Ishikawa (cell line): ENCODE results near the gene LIMK2.

Source experiments
- CEBPB ChIP-seq: IDR thresholded peaks from 2 replicates; pipeline ENCODE4 v1.6.1; 2012
- CREB1 ChIP-seq: IDR thresholded peaks from 2 replicates; pipeline ENCODE4 v1.6.1; 2012; ENCODE audit warnings: low read depth
- EGR1 ChIP-seq: IDR thresholded peaks from 2 replicates; pipeline ENCODE4 v1.6.1; 2012
- EP300 ChIP-seq: IDR thresholded peaks from 2 replicates; pipeline ENCODE4 v1.6.1; 2012; ENCODE audit warnings: borderline replicate concordance
- FOXM1 ChIP-seq: IDR thresholded peaks from 2 replicates; pipeline ENCODE4 v1.6.1; 2012; ENCODE audit warnings: low read depth, borderline replicate concordance
- NFIC ChIP-seq: IDR thresholded peaks from 2 replicates; pipeline ENCODE4 v1.6.1; 2012
- RAD21 ChIP-seq: IDR thresholded peaks from 2 replicates; pipeline ENCODE4 v1.6.1; 2012; ENCODE audit warnings: low read depth
- TAF1 ChIP-seq: IDR thresholded peaks from 2 replicates; pipeline ENCODE4 v1.6.1; 2012; ENCODE audit warnings: low read depth, mild to moderate bottlenecking
- TCF12 ChIP-seq: IDR thresholded peaks from 2 replicates; pipeline ENCODE4 v1.6.1; 2012; ENCODE audit warnings: low read depth
- TEAD4 ChIP-seq: IDR thresholded peaks from 2 replicates; pipeline ENCODE4 v1.6.1; 2012
- YY1 ChIP-seq: IDR thresholded peaks from 2 replicates; pipeline ENCODE4 v1.6.1; 2012; ENCODE audit warnings: low read depth
- ZBTB7A ChIP-seq: IDR thresholded peaks from 2 replicates; pipeline ENCODE4 v1.6.1; 2012; ENCODE audit warnings: low read depth
- TF ChIP-seq, protein P1 (sequence below): IDR thresholded peaks from 2 replicates; pipeline ENCODE4 v1.6.1; 2012; ENCODE audit warnings: low read depth, mild to moderate bottlenecking
- TF ChIP-seq, protein P2 (sequence below): IDR thresholded peaks from 2 replicates; pipeline ENCODE4 v1.6.1; 2012

DNA sequence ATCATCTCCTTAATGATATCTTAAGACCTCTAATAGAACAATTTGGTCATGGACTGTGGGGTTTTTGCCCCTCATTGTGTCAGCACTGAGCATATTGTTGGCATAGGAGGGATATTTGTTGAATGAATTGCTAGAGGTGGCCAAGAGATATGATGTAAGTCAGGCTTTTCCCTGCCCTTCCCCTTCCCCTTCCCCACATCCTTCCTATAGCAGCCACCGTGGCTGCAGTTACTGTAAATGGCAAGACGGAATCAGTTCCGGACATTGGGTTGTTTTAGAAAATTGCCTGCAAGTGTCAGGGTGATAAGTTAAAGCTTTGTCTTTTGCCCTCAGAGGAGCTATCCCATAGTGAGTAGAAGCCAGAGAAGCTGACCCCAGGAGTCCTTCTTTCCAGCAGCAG, 23.0 kb downstream of the LIMK2 start:
- no peak for TF ChIP-seq ZBTB7A
- TF ChIP-seq, protein P1, sequence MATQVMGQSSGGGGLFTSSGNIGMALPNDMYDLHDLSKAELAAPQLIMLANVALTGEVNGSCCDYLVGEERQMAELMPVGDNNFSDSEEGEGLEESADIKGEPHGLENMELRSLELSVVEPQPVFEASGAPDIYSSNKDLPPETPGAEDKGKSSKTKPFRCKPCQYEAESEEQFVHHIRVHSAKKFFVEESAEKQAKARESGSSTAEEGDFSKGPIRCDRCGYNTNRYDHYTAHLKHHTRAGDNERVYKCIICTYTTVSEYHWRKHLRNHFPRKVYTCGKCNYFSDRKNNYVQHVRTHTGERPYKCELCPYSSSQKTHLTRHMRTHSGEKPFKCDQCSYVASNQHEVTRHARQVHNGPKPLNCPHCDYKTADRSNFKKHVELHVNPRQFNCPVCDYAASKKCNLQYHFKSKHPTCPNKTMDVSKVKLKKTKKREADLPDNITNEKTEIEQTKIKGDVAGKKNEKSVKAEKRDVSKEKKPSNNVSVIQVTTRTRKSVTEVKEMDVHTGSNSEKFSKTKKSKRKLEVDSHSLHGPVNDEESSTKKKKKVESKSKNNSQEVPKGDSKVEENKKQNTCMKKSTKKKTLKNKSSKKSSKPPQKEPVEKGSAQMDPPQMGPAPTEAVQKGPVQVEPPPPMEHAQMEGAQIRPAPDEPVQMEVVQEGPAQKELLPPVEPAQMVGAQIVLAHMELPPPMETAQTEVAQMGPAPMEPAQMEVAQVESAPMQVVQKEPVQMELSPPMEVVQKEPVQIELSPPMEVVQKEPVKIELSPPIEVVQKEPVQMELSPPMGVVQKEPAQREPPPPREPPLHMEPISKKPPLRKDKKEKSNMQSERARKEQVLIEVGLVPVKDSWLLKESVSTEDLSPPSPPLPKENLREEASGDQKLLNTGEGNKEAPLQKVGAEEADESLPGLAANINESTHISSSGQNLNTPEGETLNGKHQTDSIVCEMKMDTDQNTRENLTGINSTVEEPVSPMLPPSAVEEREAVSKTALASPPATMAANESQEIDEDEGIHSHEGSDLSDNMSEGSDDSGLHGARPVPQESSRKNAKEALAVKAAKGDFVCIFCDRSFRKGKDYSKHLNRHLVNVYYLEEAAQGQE = no peak
- no peak for TF ChIP-seq CEBPB
- TF ChIP-seq EP300 = no peak
- TF ChIP-seq CREB1 = no peak
- TF ChIP-seq YY1 = no peak
- TF ChIP-seq TAF1 = no peak
- TF ChIP-seq, protein P2, sequence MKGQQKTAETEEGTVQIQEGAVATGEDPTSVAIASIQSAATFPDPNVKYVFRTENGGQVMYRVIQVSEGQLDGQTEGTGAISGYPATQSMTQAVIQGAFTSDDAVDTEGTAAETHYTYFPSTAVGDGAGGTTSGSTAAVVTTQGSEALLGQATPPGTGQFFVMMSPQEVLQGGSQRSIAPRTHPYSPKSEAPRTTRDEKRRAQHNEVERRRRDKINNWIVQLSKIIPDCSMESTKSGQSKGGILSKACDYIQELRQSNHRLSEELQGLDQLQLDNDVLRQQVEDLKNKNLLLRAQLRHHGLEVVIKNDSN = no peak
- no peak for TF ChIP-seq RAD21
- TF ChIP-seq NFIC = no peak
- no peak for TF ChIP-seq TCF12
- no peak for TF ChIP-seq EGR1
- TF ChIP-seq FOXM1 = no peak
- no peak for TF ChIP-seq TEAD4
